ENCODE data around the gene PEG3. TPM values are rescaled to one million over a fixed set of nuclear protein-coding genes. Genes with fewer than 3 reads are reported as not detected.

The PEG3 gene
- total RNA-seq, 1 donor from 2014 or later: 126 TPM

DNA sequence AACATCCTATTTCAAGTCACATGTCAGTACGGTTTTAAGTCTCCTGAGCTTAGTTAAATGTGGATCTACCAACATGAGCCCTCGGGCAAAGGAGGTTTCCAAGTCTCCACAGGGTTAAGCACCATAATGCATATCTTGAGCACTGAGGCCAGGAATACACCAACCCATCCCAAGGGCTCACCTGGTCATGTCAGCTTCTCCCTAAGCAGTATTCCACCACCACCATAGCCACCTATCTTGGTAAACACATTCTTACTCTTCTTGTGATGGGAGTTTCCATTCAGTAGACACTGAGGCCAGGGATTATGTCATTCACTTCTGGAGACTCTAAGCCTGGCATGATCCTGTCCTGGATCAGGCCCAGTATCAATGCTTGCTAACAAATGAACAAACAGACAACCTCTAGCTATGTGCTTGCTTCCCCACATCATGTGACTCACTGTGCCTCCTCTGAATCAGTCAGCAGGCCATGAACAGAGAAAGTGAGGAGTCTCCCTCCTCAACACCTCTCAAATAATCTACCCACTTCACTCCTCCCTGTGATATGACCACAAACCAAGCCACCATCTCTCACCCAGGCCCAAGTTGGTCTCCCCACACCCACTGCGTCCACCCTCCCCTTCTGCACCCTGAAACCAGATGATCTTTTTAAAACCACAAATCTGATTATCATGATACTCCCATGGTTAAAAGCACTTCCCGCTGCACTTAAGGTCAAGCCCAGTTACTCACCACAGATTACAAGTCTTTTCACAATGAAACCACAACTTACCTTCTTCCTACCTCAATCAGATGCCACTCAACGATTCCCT lies 5.8 kb downstream of the PEG3 start:
- H3K27me3 ChIP-seq (ENCODE audit: control insufficient read depth in 3 of 3, insufficient read depth in 3 of 3, low read length in 3 of 3): no peaks in the 10 kb centered on the region
- no peak overlapping the region for H3K4me3 ChIP-seq (ENCODE audit: low read length in 3 of 3)
- no peak overlapping the region for H3K9ac ChIP-seq (ENCODE audit: low read depth in 1 of 3, low read length in 3 of 3)
- H3K27ac ChIP-seq (ENCODE audit: low read depth, low read length): no peak overlapping the region
- peaks cover 0 to 2% (median 0%) of the 10 kb centered on the region in 3 donors for H3K36me3 ChIP-seq (ENCODE audit: control insufficient read depth in 3 of 3, insufficient read depth in 3 of 3, low read length in 3 of 3)
- H3K4me1 ChIP-seq (ENCODE audit: control insufficient read depth in 3 of 3, insufficient read depth in 3 of 3, low read length in 3 of 3): peaks cover 0 to 5% (median 0%) of the 10 kb centered on the region in 3 donors
- H3K9me3 ChIP-seq (ENCODE audit: control insufficient read depth in 3 of 3, low read length in 3 of 3): peaks cover 0 to 14% (median 2%) of the 10 kb centered on the region in 3 donors

DNA sequence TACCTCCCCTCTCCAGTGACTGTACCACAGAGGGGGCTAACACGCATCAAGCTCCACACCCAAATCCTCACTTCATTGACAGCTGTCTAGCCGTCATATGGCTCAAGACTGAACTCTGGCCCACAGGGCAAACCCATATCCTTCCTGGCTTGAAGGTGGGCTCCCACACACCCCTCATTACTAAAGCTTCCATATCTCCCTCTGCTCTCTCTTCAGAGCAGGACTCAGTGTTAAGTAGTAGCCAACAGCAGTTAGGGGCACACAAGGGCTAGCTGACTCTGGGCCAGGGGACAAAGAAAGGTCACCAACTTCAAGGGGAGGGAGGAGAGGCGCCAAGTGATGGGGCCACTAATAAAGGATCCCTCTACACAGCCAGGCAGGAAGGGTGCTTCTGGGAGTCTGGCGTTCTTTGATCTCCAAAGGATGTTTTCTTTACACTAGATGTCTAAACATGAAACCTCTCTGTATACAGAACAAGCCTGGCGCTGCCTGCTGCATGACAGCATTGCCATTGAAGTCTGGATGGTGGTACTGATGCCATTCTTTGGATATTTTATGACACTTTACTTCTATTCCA lies 8.1 kb downstream of the PEG3 start:
- H3K4me1 ChIP-seq (ENCODE audit: control insufficient read depth in 3 of 3, insufficient read depth in 3 of 3, low read length in 3 of 3): peaks cover 0 to under 1% (median 0%) of the 10 kb centered on the region in 3 donors
- no peak overlapping the region for H3K4me3 ChIP-seq (ENCODE audit: low read length in 3 of 3)
- H3K9ac ChIP-seq (ENCODE audit: low read depth in 1 of 3, low read length in 3 of 3): no peak overlapping the region
- no peaks in the 10 kb centered on the region for H3K9me3 ChIP-seq (ENCODE audit: control insufficient read depth in 3 of 3, low read length in 3 of 3)
- H3K36me3 ChIP-seq (ENCODE audit: control insufficient read depth in 3 of 3, insufficient read depth in 3 of 3, low read length in 3 of 3): peaks cover 0 to 2% (median 0%) of the 10 kb centered on the region in 3 donors
- H3K27ac ChIP-seq (ENCODE audit: low read depth, low read length): no peak overlapping the region
- H3K27me3 ChIP-seq (ENCODE audit: control insufficient read depth in 3 of 3, insufficient read depth in 3 of 3, low read length in 3 of 3): no peaks in the 10 kb centered on the region

DNA sequence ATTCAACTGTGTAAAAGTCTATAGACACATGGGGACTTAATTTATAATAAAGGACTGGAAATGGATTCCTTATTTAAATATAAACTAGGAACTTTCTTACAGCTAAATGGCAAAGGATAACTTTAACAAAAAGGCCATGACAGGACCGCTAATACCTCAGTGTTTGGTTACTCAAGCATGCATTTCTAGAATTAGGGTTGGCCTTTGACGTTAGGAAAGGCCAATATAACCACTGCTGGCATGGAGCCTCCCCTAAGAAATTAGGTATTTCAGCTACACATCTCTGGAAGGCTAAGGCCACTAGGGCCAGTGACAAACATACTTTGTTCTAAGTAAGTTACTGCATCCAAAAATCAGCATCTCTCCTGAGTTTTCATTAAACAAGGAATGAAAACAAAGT lies 9.3 kb downstream of the PEG3 start:
- Histone ChIP-seq H3K27ac (ENCODE audit: low read depth, low read length) (no peak overlapping the region), H3K36me3 (ENCODE audit: control insufficient read depth in 3 of 3, insufficient read depth in 3 of 3, low read length in 3 of 3) (peaks cover 0 to 2% (median 0%) of the 10 kb centered on the region in 3 donors), H3K27me3 (ENCODE audit: control insufficient read depth in 3 of 3, insufficient read depth in 3 of 3, low read length in 3 of 3) (no peaks in the 10 kb centered on the region), H3K4me1 (ENCODE audit: control insufficient read depth in 3 of 3, insufficient read depth in 3 of 3, low read length in 3 of 3) (no peaks in the 10 kb centered on the region), H3K4me3 (ENCODE audit: low read length in 3 of 3) (no peak overlapping the region), H3K9ac (ENCODE audit: low read depth in 1 of 3, low read length in 3 of 3) (no peak overlapping the region), H3K9me3 (ENCODE audit: control insufficient read depth in 3 of 3, low read length in 3 of 3) (no peaks in the 10 kb centered on the region)

DNA sequence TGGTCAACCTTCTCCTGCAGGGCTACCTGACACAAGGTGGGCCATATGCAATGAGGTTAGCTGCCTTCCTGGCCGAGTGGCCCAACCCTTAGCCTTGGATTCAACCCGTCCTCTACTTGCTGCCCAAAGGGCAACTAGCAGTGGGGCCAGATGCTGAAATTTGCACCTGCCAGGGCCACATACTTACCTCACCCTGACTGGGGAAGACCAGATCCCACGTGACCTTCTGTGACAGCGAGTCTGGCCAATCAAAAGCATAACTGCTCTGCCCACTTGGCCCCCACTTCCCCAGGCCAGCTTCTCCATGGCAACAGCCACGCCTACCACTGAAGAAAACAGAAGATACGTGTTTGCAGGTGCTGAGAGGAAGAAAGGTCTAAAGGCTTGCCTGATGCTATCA lies 10.9 kb downstream of the PEG3 start:
- Histone ChIP-seq H3K27ac (ENCODE audit: low read depth, low read length) (no peak overlapping the region), H3K36me3 (ENCODE audit: control insufficient read depth in 3 of 3, insufficient read depth in 3 of 3, low read length in 3 of 3) (peaks cover 0 to 2% (median 0%) of the 10 kb centered on the region in 3 donors), H3K9ac (ENCODE audit: low read depth in 1 of 3, low read length in 3 of 3) (no peak overlapping the region), H3K27me3 (ENCODE audit: control insufficient read depth in 3 of 3, insufficient read depth in 3 of 3, low read length in 3 of 3) (no peaks in the 10 kb centered on the region), H3K4me3 (ENCODE audit: low read length in 3 of 3) (no peak overlapping the region), H3K9me3 (ENCODE audit: control insufficient read depth in 3 of 3, low read length in 3 of 3) (no peaks in the 10 kb centered on the region), H3K4me1 (ENCODE audit: control insufficient read depth in 3 of 3, insufficient read depth in 3 of 3, low read length in 3 of 3) (no peaks in the 10 kb centered on the region)

DNA sequence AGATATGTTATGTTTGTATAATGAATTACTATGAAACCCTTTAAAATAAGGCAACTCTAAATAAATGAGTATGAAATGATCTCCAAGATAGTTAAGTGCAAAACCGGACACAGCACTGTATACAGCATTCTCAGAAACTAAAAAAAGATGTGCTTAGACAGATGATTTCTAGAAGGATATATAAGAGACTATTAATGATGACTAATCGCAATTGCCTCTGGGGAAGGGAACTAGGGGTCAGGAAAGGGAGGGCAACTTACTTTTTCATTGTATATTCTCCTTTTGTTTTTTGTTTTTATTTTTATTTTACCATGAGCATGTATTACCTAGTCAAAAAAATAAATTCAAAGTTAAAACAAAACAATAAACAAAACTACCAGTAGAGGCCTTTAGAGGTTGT lies 12.8 kb downstream of the PEG3 start:
- Histone ChIP-seq H3K27me3 (ENCODE audit: control insufficient read depth in 3 of 3, insufficient read depth in 3 of 3, low read length in 3 of 3) (no peaks in the 10 kb centered on the region), H3K9ac (ENCODE audit: low read depth in 1 of 3, low read length in 3 of 3) (no peak overlapping the region), H3K4me1 (ENCODE audit: control insufficient read depth in 3 of 3, insufficient read depth in 3 of 3, low read length in 3 of 3) (no peaks in the 10 kb centered on the region), H3K4me3 (ENCODE audit: low read length in 3 of 3) (no peak overlapping the region), H3K36me3 (ENCODE audit: control insufficient read depth in 3 of 3, insufficient read depth in 3 of 3, low read length in 3 of 3) (peaks cover 0 to 2% (median 0%) of the 10 kb centered on the region in 3 donors), H3K9me3 (ENCODE audit: control insufficient read depth in 3 of 3, low read length in 3 of 3) (no peaks in the 10 kb centered on the region), H3K27ac (ENCODE audit: low read depth, low read length) (no peak overlapping the region)

DNA sequence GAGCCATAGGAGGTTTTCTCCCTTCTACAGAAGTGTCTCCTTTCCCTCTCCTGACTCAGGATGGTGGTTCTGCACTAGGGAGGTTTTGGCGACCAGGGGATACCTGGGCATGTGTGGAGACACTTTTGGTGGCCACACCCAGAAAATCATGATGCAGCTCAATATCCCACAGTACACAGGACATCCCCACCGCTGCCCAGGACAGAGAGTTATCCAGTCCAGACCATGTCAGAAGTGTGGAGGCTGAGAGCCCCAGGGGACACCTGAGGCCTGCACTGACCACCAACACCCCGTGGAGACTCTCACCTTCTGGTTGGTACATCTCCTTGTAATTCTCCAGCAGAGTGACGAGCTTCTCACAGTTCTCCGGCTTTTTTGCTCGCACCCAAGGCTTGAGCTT lies 16.6 kb downstream of the PEG3 start:
- Histone ChIP-seq H3K9ac (ENCODE audit: low read depth in 1 of 3, low read length in 3 of 3) (no peak overlapping the region), H3K27ac (ENCODE audit: low read depth, low read length) (no peak overlapping the region), H3K4me3 (ENCODE audit: low read length in 3 of 3) (no peak overlapping the region), H3K9me3 (ENCODE audit: control insufficient read depth in 3 of 3, low read length in 3 of 3) (no peaks in the 10 kb centered on the region), H3K27me3 (ENCODE audit: control insufficient read depth in 3 of 3, insufficient read depth in 3 of 3, low read length in 3 of 3) (no peaks in the 10 kb centered on the region), H3K4me1 (ENCODE audit: control insufficient read depth in 3 of 3, insufficient read depth in 3 of 3, low read length in 3 of 3) (no peaks in the 10 kb centered on the region), H3K36me3 (ENCODE audit: control insufficient read depth in 3 of 3, insufficient read depth in 3 of 3, low read length in 3 of 3) (peaks cover 0 to 8% (median 0%) of the 10 kb centered on the region in 3 donors)

DNA sequence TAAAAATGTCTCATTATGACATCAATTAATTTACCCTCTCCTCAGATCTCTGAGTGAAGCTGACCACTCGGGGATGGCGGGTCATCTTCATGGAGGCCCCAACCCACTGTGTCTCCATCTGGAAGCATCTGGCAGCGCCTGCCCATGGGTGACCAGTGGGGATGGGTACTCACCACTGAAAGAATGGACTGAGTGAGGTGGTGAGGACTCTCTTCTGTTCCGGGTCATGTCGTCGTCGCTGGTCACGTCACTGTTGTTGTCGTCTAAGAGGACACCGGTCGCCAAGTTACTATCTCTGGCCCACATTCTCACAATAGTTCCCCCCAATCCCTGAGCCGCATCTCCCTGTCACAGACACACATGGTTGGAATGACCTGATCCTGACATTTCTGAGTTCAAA lies 17.1 kb downstream of the PEG3 start:
- Histone ChIP-seq H3K27ac (ENCODE audit: low read depth, low read length) (no peak overlapping the region), H3K27me3 (ENCODE audit: control insufficient read depth in 3 of 3, insufficient read depth in 3 of 3, low read length in 3 of 3) (no peaks in the 10 kb centered on the region), H3K4me3 (ENCODE audit: low read length in 3 of 3) (no peak overlapping the region), H3K4me1 (ENCODE audit: control insufficient read depth in 3 of 3, insufficient read depth in 3 of 3, low read length in 3 of 3) (no peaks in the 10 kb centered on the region), H3K36me3 (ENCODE audit: control insufficient read depth in 3 of 3, insufficient read depth in 3 of 3, low read length in 3 of 3) (peaks cover 0 to 8% (median 0%) of the 10 kb centered on the region in 3 donors), H3K9ac (ENCODE audit: low read depth in 1 of 3, low read length in 3 of 3) (no peak overlapping the region), H3K9me3 (ENCODE audit: control insufficient read depth in 3 of 3, low read length in 3 of 3) (no peaks in the 10 kb centered on the region)

DNA sequence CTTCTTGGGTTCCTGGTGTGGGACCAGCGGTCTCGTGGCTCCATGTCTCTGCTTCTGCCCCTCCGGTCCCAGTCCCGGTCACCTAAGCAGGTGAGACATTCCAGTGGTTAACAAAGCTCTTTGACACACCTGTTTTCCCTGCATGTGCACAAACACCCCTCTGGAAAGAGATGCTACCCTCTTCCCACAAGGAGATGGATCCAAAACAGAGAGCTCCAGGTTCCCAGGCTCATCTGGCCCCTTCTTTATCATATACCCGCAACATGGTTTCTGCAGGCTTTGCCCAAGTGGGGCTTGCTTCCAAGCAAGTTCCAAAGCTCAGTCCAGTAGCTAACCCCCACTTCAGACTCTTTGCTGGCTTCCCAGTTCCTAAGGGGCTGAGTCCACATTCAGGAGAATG lies 17.8 kb downstream of the PEG3 start:
- Histone ChIP-seq H3K4me3 (ENCODE audit: low read length in 3 of 3) (no peak overlapping the region), H3K27me3 (ENCODE audit: control insufficient read depth in 3 of 3, insufficient read depth in 3 of 3, low read length in 3 of 3) (no peaks in the 10 kb centered on the region), H3K27ac (ENCODE audit: low read depth, low read length) (no peak overlapping the region), H3K36me3 (ENCODE audit: control insufficient read depth in 3 of 3, insufficient read depth in 3 of 3, low read length in 3 of 3) (peaks cover 0 to 8% (median 0%) of the 10 kb centered on the region in 3 donors), H3K9ac (ENCODE audit: low read depth in 1 of 3, low read length in 3 of 3) (no peak overlapping the region), H3K9me3 (ENCODE audit: control insufficient read depth in 3 of 3, low read length in 3 of 3) (peaks cover 0 to 2% (median 0%) of the 10 kb centered on the region in 3 donors), H3K4me1 (ENCODE audit: control insufficient read depth in 3 of 3, insufficient read depth in 3 of 3, low read length in 3 of 3) (no peaks in the 10 kb centered on the region)

DNA sequence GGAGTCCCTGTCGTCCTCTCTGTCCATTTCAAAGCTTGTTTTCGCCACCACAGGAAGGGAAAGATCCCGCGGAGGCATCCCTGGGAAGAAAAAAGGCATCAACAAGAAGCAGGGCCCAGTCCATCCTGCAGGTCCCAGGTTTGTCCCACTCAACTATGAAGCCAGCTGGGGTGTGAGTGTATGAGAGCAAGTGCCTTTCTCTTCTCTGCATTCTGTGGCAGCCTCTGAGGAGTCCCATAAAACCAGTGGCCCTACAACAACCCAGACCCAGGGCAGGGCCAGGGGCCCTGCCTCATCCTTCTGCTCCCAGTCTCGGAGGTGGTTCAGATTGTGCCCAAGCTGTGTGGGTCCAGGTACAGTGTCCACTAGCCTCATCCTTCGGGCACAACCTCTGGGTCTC lies 18.9 kb downstream of the PEG3 start:
- H3K27me3 ChIP-seq (ENCODE audit: control insufficient read depth in 3 of 3, insufficient read depth in 3 of 3, low read length in 3 of 3): no peaks in the 10 kb centered on the region
- H3K9me3 ChIP-seq (ENCODE audit: control insufficient read depth in 3 of 3, low read length in 3 of 3): peaks cover 0 to 4% (median 0%) of the 10 kb centered on the region in 3 donors
- H3K4me3 ChIP-seq (ENCODE audit: low read length in 3 of 3): no peak overlapping the region
- no peak overlapping the region for H3K27ac ChIP-seq (ENCODE audit: low read depth, low read length)
- H3K9ac ChIP-seq (ENCODE audit: low read depth in 1 of 3, low read length in 3 of 3): no peak overlapping the region
- peaks cover 0 to 11% (median 0%) of the 10 kb centered on the region in 3 donors for H3K36me3 ChIP-seq (ENCODE audit: control insufficient read depth in 3 of 3, insufficient read depth in 3 of 3, low read length in 3 of 3)
- H3K4me1 ChIP-seq (ENCODE audit: control insufficient read depth in 3 of 3, insufficient read depth in 3 of 3, low read length in 3 of 3): no peaks in the 10 kb centered on the region

DNA sequence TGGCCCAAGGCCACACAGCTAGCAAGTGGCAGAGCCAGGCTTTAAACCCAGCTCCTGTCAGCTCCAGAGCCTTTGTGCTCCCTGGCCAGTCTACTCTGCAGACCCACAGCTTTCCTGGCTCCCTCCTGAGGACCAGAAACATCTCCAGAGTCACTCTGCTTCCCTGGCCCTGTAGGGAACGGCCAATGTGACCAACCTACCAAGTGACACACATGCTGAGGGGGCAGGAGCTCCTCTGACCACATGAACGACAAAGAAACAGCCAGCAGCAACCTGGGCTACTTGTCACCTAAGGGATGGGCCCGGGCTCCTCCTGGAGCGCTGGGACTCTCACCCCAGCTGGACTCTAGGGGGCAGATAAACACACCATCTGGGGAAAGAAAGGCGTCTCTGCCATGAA lies 19.3 kb downstream of the PEG3 start:
- no peaks in the 10 kb centered on the region for H3K27me3 ChIP-seq (ENCODE audit: control insufficient read depth in 3 of 3, insufficient read depth in 3 of 3, low read length in 3 of 3)
- H3K4me3 ChIP-seq (ENCODE audit: low read length in 3 of 3): no peak overlapping the region
- no peak overlapping the region for H3K27ac ChIP-seq (ENCODE audit: low read depth, low read length)
- H3K4me1 ChIP-seq (ENCODE audit: control insufficient read depth in 3 of 3, insufficient read depth in 3 of 3, low read length in 3 of 3): no peaks in the 10 kb centered on the region
- H3K36me3 ChIP-seq (ENCODE audit: control insufficient read depth in 3 of 3, insufficient read depth in 3 of 3, low read length in 3 of 3): peaks cover 0 to 13% (median 0%) of the 10 kb centered on the region in 3 donors
- peaks cover 0 to 4% (median 0%) of the 10 kb centered on the region in 3 donors for H3K9me3 ChIP-seq (ENCODE audit: control insufficient read depth in 3 of 3, low read length in 3 of 3)
- H3K9ac ChIP-seq (ENCODE audit: low read depth in 1 of 3, low read length in 3 of 3): no peak overlapping the region

Measured in skeletal muscle tissue (tissue), 4 donors.